Stomach (tissue), 9 donors: ENCODE results near the gene CPVL. TPM values are rescaled to one million over a fixed set of nuclear protein-coding genes. Genes with fewer than 3 reads are reported as not detected.

ENCODE experiments used
- DNase-seq, 2 donors: peaks; one replicate each; pipeline versions ENCODE4 v3.0.0 to v3.0.0-alpha.2; 2013 to 2019
- H3K27ac ChIP-seq, 5 donors: fragments of 200-600 bp in 4 of 5; sonication (generic) in 4 of 5; one replicate each; pipeline ENCODE4 v1.5.1; 2013 to 2019; ENCODE audit warnings: mild to moderate bottlenecking in 1 of 5, moderate library complexity in 1 of 5
- H3K27me3 ChIP-seq, 3 donors: fragments of 200-600 bp; sonication (generic); one replicate each; pipeline ENCODE4 v1.5.1; 2017 to 2019; ENCODE audit warnings: mixed run types in 1 of 3
- H3K36me3 ChIP-seq, 4 donors: fragments of 200-600 bp; sonication (generic); 1 replicate in 3 of 4; 2 replicates in 1 of 4; pipeline ENCODE4 v1.5.1; 2016 to 2019
- H3K4me1 ChIP-seq, 4 donors: fragments of 200-600 bp; sonication (generic); one replicate each; pipeline ENCODE4 v1.5.1; 2016 to 2019
- H3K4me3 ChIP-seq, 4 donors: fragments of 200-600 bp; sonication (generic) in 3 of 4; one replicate each; pipeline ENCODE4 v1.5.1; 2016 to 2019; ENCODE audit warnings: mild to moderate bottlenecking in 1 of 4
- H3K9me3 ChIP-seq, 4 donors: fragments of 200-600 bp; sonication (generic); one replicate each; pipeline ENCODE4 v1.5.1; 2016 to 2019
- EP300 ChIP-seq: sonication (generic); formaldehyde crosslinking; IDR thresholded peaks from one replicate; pipeline ENCODE4 v1.6.1; 2017; ENCODE audit warnings: antibody characterized with exemption
- POLR2A ChIP-seq, 4 donors: fragments of 450-650 bp; IDR thresholded peaks; one replicate each; pipeline ENCODE4 v1.6.1; 2016; ENCODE audit warnings: antibody characterized with exemption in 4 of 4, control low read depth in 2 of 4, mild to moderate bottlenecking in 1 of 4, moderate library complexity in 1 of 4
- POLR2AphosphoS5 ChIP-seq, 3 donors: sonication (generic); formaldehyde crosslinking; IDR thresholded peaks; one replicate each; pipeline ENCODE4 v1.6.1; 2016; ENCODE audit warnings: antibody characterized with exemption in 3 of 3
- WGBS, 5 donors: extraction: QIAGEN DNeasy Blood & Tissue Kit in 3 of 5; methylation state at CpG; one replicate each; pipeline versions ENCODE4 v1.1.5 to v1.1.7; 2013 to 2018; 5-methylcytosine and 5-hydroxymethylcytosine counted together
- intact Hi-C: fragments of 100-400 bp; cut with DNase I; formaldehyde crosslinking; loops from one replicate; pipeline ENCODE4 v1.15.1; 2023; ENCODE audit warnings: low total_unique reads
- polyA plus RNA-seq, 3 donors: library from polyadenylated mRNA; stranded (reverse); fragments of 200-250 nt; gene quantifications; one replicate each; pipeline ENCODE4 v1.2.3, GENCODE V29; 2013
- total RNA-seq, 5 donors: library from RNA; depleted of rRNA; stranded (reverse); fragments of >200 nt; gene quantifications; one replicate each; pipeline versions ENCODE4 v1.1.0 to v1.2.3, GENCODE V29; 2014 to 2016
- TF ChIP-seq, protein P1 (sequence below), 7 experiments: fragments of 450-650 bp in 4 of 7; fragments of 200-600 bp in 3 of 7; sonication (generic) in 3 of 7; IDR thresholded peaks; one replicate each; pipeline ENCODE4 v1.5.1; 2016 to 2019; ENCODE audit warnings: antibody characterized with exemption in 7 of 7, control low read depth in 2 of 7, mild to moderate bottlenecking in 1 of 7
- donor health status: healthy with polysubstance abuse.
- donor health status: Bipolar disorder and iron deficiency.
- donor health status: healthy.

Gene CPVL
- total and polyA plus RNA-seq, 8 donors: 4.1 to 24.3 (median 17.5) TPM; not detected in 3

DNA sequence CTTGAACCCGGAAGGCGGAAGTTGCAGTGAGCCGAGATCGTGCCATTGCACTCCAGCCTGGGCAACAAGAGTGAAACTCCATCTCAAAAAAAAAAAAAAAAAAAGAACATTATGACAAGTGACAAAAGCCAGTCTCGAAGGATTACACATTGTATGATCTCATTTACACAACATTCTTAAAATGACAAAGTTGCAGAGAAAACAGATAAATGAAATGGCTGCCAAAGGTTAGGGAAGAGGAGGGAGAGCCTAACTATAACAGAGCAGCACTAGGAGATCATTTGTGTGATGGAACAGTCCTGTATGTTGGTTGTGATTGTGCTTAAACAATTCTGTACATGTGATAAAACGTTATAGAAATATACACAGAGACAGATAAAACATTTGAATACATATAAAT, 16.2 kb upstream of the CPVL start:
- 83 to 91% (median 86%) methylated on average over 6 of the region's 6 CpGs for WGBS, 5 donors
- no peak for DNase-seq
- Histone ChIP-seq H3K4me1 (no peaks in the 10 kb centered on the region), H3K9me3 (peaks cover 0 to 10% (median 5%) of the 10 kb centered on the region in 4 donors), H3K27me3 (peaks cover 0 to 6% (median 0%) of the 10 kb centered on the region in 3 donors), H3K36me3 (no peaks in the 10 kb centered on the region), H3K27ac (no peak overlapping the region), H3K4me3 (no peak overlapping the region)
- intact Hi-C loops: no loop called here
- TF ChIP-seq, protein P1, sequence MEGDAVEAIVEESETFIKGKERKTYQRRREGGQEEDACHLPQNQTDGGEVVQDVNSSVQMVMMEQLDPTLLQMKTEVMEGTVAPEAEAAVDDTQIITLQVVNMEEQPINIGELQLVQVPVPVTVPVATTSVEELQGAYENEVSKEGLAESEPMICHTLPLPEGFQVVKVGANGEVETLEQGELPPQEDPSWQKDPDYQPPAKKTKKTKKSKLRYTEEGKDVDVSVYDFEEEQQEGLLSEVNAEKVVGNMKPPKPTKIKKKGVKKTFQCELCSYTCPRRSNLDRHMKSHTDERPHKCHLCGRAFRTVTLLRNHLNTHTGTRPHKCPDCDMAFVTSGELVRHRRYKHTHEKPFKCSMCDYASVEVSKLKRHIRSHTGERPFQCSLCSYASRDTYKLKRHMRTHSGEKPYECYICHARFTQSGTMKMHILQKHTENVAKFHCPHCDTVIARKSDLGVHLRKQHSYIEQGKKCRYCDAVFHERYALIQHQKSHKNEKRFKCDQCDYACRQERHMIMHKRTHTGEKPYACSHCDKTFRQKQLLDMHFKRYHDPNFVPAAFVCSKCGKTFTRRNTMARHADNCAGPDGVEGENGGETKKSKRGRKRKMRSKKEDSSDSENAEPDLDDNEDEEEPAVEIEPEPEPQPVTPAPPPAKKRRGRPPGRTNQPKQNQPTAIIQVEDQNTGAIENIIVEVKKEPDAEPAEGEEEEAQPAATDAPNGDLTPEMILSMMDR (IDR thresholded peaks at IDR 0.05): no peak
- no peak for TF ChIP-seq EP300
- TF ChIP-seq POLR2AphosphoS5 (IDR thresholded peaks at IDR 0.05): no peak
- TF ChIP-seq POLR2A (IDR thresholded peaks at IDR 0.05): no peak

DNA sequence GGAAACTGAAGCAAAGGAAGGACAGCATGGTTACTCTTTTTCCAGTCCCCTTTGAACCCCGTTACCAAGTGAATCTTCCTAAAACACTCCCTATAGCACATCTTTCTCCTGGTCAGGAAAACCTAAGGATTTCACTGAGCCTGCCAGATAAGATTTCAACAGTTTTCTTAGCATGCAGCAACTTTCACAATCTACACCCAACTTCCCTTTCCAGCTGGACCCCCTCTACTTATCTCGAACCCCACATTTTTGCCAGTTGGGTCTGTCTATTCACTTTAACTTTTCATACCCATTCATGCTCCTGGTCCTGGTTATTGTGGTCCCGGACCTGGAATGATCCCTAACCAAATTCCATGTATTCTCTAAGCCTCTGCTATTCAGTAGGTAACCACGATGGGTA, 14.9 kb upstream of the CPVL start:
- H3K9me3 ChIP-seq: peaks cover 0 to 10% (median 5%) of the 10 kb centered on the region in 4 donors
- no peak for DNase-seq
- WGBS, 5 donors: 73 to 88% (median 82%) methylated on average over 4 of the region's 4 CpGs
- H3K4me3 ChIP-seq: no peak overlapping the region
- H3K27ac ChIP-seq: no peak overlapping the region
- H3K36me3 ChIP-seq: no peaks in the 10 kb centered on the region
- H3K27me3 ChIP-seq: peaks cover 0 to 6% (median 0%) of the 10 kb centered on the region in 3 donors
- H3K4me1 ChIP-seq: no peaks in the 10 kb centered on the region
- TF ChIP-seq, protein P1 (IDR thresholded peaks at IDR 0.05): no peak
- no peak for TF ChIP-seq EP300
- TF ChIP-seq POLR2AphosphoS5 (IDR thresholded peaks at IDR 0.05): no peak
- TF ChIP-seq POLR2A (IDR thresholded peaks at IDR 0.05): no peak
- intact Hi-C loops: no loop called here

DNA sequence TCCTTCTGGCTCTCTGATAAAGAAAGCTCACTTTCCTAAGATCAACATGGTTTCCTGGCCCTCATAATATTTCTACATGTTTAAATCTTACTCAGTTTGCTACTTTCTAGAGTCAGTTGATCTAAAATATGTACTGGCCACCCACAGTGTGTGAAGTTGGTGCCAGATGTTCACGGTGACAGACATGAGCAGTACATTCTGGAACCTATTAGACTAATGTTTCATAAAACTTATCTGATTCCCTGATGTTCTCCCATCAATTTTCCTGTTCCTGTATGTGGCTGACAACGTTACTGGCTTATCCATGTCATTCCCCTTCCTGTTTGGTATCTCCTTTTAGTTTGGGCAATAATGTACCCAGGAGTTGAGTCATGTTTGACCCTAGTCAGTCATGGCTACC, 13.7 kb upstream of the CPVL start:
- TF ChIP-seq POLR2A (IDR thresholded peaks at IDR 0.05): no peak
- no peak for TF ChIP-seq POLR2AphosphoS5 (IDR thresholded peaks at IDR 0.05)
- TF ChIP-seq EP300: no peak
- TF ChIP-seq, protein P1 (IDR thresholded peaks at IDR 0.05): no peak
- WGBS, 5 donors: 20 to 53% (median 35%) methylated on average over 2 of the region's 2 CpGs
- DNase-seq: no peak
- intact Hi-C loops: no loop called here
- Histone ChIP-seq H3K9me3 (no peaks in the 10 kb centered on the region), H3K36me3 (no peaks in the 10 kb centered on the region), H3K27ac (no peak overlapping the region), H3K4me1 (no peaks in the 10 kb centered on the region), H3K4me3 (no peak overlapping the region), H3K27me3 (peaks cover 0 to 6% (median 0%) of the 10 kb centered on the region in 3 donors)

DNA sequence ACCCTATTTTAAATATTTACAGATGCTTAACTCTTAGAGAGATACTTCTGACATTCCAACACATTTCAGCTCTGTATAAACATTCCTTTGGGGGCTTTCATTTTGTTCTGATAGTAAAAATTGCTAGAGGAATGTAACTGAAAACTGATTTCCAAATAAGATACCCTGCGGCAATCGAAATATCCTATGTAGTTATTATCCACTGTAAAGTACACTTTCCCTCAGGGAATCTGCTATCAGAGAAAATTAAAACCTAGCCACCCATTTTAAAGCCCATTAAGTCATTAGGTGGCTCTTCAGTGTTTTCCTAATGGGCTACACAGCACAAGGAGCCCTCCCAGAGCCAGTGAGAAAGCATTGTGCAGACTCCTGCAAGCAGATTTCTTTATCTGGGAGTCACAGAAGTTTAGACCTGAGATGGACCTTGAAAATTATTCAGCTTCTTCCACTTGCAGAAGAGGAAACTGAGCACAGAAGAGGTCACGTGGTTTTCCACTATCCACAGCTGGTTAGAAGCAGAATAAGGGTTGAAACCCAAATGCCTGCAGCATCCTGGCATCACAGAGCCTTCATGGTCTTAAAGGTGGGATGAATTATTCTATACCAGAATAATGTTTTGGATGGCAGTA, 12.6 kb upstream of the CPVL start:
- H3K27me3 ChIP-seq: peaks cover 0 to 6% (median 0%) of the 10 kb centered on the region in 3 donors
- TF ChIP-seq EP300: no peak
- TF ChIP-seq, protein P1 (IDR thresholded peaks at IDR 0.05): no peak
- no peak for TF ChIP-seq POLR2AphosphoS5 (IDR thresholded peaks at IDR 0.05)
- no peak for TF ChIP-seq POLR2A (IDR thresholded peaks at IDR 0.05)
- no peak for DNase-seq
- intact Hi-C loops: no loop called here
- H3K4me3 ChIP-seq: no peak overlapping the region
- no peaks in the 10 kb centered on the region for H3K4me1 ChIP-seq
- WGBS, 5 donors: 47 to 66% (median 58%) methylated on average over 3 of the region's 3 CpGs
- no peak overlapping the region for H3K27ac ChIP-seq
- H3K36me3 ChIP-seq: no peaks in the 10 kb centered on the region
- no peaks in the 10 kb centered on the region for H3K9me3 ChIP-seq
